ENCODE data around the gene ACOT7.

DNA sequence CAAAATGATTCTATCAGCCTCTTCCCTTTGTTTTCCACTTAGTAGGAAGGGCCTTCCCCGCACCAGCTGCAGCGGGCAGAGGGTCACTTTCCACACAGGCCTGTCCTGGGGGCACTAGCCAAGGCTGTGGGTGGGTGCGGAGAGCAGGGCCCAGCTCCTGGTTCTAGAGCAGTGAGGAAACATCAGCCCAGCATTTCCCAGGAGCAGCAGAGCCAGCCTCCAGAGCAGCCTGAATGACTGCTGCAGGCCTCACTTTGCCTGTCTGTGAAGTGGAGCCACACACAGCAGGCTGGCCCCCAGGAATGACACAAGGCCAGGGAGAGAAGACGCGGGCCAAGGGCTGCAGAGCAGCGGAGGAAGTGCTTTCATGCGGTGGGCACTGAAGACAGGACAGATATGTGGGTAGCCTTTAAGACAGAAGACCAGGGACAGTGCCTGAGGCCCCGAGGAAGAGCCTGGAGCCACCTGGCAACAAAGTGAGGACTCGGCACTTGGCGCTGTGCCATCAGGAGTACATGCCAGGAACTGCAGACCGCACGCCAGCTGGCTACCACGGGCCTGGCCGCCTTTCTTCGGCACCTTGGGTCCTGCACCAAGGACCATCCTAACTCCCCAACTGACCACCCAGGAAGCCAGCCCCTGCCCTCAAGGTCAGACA lies 42.0 kb downstream of the ACOT7 start:
- TF ChIP-seq, protein P1, sequence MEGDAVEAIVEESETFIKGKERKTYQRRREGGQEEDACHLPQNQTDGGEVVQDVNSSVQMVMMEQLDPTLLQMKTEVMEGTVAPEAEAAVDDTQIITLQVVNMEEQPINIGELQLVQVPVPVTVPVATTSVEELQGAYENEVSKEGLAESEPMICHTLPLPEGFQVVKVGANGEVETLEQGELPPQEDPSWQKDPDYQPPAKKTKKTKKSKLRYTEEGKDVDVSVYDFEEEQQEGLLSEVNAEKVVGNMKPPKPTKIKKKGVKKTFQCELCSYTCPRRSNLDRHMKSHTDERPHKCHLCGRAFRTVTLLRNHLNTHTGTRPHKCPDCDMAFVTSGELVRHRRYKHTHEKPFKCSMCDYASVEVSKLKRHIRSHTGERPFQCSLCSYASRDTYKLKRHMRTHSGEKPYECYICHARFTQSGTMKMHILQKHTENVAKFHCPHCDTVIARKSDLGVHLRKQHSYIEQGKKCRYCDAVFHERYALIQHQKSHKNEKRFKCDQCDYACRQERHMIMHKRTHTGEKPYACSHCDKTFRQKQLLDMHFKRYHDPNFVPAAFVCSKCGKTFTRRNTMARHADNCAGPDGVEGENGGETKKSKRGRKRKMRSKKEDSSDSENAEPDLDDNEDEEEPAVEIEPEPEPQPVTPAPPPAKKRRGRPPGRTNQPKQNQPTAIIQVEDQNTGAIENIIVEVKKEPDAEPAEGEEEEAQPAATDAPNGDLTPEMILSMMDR (conservative IDR thresholded peaks at IDR 0.05; ENCODE audit: low read length), result no peak
- TF ChIP-seq EZH2phosphoT487 (IDR thresholded peaks at IDR 0.05; ENCODE audit: borderline replicate concordance, low read depth, low read length), result no peak

Measured in OCI-LY7 (cell line).